PC-3 (cell line): Measurements from ENCODE around the gene P2RY8.

Experiments
- CTCF ChIP-seq: fragments of 300-600 bp; sonication (generic); conservative IDR thresholded peaks from 2 replicates; pipeline ENCODE4 v1.5.1; 2017; ENCODE audit warnings: antibody characterized with exemption, low read depth, mild to moderate bottlenecking, low read length
- EZH2 ChIP-seq: fragments of 300-600 bp; sonication (generic); IDR thresholded peaks from one replicate; pipeline ENCODE4 v1.6.1; 2017; ENCODE audit warnings: antibody characterized with exemption, mild to moderate bottlenecking, low read length; ENCODE audit not compliant: unreplicated experiment

DNA sequence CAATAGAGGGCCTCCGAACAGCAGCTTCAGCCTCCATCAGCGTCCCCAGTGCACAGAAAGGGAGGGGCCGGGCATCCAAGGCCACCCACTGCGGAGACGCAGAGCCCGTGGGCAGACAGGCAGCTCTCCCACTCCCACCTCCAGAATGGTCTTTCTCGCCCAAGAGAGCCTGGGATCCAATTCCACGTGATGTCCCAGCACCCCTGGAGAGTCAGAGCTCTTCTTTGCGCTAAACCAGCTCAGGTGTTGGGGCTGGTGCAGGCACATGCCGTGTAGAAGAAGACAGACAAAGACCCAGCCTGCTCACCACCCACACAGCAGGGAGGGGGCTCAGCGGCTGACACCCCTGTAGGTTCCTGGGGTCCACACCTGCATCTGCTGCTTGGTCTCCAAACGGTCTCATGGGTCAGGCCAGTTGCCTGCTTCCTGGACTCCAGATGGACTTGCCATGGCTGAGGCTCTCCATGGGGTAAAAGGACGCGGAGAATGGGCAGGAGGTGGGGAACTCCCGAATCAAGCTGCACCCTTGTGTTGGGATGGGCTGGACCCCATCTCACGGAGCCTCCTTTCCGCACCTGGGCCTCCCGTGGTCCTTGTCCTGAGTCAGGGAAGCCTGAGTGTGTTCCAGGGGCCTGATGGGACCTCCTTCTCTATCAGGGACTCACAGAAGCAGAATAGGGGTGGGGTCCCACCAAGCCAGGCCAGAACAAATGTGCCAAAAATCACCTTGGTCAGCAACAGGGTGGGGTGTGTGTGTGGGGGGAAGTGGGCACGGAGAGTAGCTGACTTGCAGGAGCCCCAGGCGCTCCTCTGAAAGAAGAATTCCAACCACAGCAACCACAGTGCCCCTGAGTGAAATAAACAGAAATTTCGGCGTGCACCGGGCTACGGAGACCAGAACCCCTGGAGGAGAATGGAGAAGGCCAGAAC, 72.7 kb downstream of the P2RY8 start:
- TF ChIP-seq CTCF: no peak
- TF ChIP-seq EZH2: no peak
